Measurements from ENCODE around the gene C11orf16. TPM values are rescaled to one million over a fixed set of nuclear protein-coding genes. Genes with fewer than 3 reads are reported as not detected.
A peak's percentile ranks its signal among the peaks of the same experiment; 100 is the strongest.
"Not testable (repeated sequence)": the region's sequence is repeated elsewhere in the genome, so short reads cannot be mapped to it uniquely, and the experiment has no call there.

C11orf16 gene
- polyA plus RNA-seq, 3 donors = 0.90 to 1.7 (median 1.1) TPM

DNA sequence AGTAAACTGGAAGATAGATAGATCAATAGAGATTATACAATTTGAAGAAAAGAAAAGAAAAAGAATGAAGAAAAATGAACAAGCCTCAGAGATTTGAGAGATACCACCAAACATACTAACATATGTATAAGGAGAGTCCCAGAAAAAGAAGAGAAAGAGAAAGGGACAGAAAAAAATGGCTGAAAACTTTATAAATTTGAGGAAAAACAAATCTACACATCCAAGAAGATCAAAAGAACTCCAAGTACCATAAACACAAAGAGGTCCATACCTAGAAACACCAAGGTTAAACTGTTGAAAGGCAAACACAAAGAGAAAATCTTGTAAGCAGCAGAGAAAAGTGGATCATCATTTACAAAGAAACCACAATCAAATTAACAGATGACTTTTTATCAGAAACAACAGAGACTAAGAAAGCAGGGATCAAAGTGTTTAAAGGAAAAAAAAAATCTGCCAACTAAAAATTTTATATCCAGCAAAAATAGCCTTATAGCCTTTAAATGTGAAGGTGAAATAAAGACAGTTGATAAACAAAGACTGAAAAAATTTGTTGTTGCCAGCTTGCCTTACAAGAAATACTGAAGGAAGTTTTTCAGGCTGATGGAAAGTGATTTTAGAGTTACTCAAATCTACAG, 33.5 kb downstream of the C11orf16 start:
- DNase-seq = no peak

DNA sequence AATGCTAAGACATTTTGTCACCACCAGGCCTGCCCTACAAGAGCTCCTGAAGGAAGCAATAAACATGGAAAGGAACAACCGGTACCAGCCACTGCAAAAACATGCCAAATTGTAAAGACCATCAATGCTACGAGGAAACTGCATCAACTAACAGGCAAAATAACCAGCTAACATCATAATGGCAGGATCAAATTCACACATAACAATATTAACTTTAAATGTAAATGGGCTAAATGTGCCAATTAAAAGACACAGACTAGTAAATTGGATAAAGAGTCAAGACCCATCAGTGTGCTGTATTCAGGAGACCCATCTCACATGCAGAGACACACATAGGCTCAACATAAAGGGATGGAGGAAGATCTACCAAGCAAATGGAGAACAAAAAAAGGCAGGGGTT, 41.6 kb downstream of the C11orf16 start:
- not testable (repeated sequence) for DNase-seq

DNA sequence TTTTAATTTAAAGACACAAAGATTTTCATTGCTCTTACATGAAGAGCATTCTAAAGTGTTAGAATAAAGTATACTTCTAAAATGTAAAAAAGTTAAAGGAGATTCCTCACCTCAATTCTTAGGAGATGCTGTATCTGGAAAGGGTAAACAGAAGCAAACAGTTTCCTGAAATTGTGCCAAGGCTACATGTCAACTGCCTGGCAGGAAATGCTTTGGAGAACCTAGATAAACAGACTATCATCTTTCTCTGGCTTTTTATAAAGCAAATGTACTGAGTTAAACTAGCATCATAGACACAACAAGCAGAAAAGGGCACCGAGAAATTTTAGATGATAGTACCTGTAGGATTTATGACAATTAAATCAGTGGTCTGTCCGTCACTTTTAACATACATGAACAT, 46.4 kb downstream of the C11orf16 start:
- no peak for DNase-seq

DNA sequence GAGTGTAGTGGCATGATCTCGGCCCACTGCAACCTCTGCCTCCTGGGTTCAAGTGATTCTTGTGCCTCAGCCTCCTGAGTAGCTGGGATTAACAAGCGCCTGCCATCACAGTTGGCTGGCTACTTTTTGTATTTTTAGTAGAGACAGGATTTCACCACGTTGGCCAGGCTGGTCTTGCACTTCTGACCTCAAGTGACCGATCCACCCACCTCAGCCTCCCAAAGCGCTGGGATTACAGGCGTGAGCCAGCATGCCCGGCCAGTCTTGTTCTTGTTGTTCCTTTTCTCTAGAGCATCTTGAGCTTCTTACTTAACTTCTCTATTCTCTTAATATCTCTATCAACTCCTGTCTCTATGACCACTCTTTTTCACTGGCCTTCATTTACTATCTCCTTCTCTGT, 51.2 kb downstream of the C11orf16 start:
- DNase-seq = not testable (repeated sequence)

DNA sequence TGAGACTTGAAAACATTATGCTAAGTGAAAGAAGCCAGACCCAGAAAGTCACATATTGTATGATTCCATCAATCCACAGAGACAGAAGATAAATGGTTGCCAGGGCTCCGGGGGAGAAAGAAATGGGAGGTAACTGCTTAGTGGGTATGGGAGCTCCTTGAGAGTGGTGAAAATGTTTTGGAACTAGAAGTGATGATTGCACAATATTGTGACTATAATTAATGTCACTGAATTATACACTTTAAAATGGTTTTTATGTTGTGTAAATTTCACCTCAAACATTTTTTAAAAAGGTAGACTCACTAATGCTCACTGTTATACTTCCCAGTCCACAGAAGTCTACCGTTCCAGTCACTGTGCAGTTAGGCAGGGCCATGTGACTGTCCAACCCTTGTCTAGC, 54.0 kb downstream of the C11orf16 start:
- DNase-seq = no peak

DNA sequence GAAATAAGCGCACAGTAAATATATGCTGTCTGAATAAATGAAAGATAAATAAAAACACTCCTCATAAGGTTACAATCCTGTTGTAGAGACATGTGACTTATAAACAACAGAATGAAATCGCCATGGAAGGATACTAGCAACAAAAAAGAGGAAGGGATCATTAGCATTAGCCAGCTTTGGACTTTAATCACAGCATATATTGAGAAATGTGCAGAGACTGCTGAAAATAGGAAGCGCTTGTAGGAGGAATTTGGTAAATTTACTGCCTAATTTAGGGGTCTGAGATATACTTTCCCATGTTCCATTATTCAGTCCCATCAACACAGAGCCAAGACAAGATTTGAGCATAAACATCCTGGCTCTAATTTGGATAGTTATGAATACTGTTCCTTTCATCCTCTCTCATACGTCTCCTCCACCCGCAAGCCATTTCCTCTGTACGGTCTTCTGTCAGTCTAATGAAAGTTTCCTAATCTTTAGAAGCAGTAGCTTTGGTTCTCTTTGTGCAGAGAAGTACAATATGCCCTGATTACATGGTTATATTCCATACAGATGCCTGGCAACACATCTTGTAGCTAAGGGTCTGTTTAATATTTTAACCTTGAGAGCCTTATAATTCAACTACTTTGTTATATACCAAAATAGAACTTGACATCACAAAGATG, 58.9 kb downstream of the C11orf16 start:
- no peak for DNase-seq

DNA sequence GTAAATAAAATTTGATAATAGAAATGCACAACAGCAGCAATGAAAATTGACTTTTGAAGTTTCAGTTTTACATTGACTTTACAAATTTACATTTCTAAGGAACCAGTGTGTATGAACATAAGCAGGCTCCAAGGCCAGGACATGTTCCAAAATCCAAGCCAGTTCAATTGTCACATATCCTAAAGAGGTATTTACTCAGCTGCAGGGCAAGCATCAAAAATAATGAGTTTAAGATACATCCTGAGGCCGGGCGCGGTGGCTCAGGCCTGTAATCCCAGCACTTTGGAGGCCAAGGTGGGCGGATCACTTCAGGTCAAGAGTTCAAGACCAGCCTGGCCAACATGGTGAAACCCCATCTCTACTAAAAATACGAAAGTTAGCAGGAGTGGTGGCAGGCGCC, 60.8 kb downstream of the C11orf16 start:
- no peak for DNase-seq

DNA sequence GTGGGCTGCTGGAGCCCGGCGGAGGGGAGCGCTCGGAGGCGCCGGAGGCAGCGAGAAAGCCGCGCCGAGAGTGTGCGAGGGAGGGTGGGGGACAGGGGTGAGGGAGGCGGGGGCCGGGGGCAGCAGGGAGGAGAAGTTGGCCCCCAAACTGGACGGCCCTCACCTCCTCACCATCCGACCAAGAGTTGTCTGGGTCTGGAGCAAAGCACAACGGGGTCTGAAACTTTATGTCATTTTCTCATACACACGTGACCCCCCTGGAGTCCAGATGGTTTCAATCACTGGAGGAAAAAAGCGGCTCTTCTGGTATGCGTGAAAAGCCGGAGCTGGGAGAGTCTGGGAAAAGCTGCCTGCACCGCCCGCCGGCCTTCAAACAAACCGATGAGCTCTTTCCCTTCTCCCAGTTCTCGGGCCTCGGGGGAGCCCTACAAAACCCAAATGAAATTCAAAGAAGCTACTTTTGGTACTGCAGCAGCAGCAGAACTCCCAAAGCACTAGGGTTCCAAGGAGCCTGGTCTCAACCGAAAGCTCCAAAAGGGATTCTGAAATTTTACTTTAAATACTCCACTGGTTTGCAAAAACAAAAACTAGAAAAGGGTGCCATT, 61.5 kb downstream of the C11orf16 start:
- peak; percentile 97 for DNase-seq

DNA sequence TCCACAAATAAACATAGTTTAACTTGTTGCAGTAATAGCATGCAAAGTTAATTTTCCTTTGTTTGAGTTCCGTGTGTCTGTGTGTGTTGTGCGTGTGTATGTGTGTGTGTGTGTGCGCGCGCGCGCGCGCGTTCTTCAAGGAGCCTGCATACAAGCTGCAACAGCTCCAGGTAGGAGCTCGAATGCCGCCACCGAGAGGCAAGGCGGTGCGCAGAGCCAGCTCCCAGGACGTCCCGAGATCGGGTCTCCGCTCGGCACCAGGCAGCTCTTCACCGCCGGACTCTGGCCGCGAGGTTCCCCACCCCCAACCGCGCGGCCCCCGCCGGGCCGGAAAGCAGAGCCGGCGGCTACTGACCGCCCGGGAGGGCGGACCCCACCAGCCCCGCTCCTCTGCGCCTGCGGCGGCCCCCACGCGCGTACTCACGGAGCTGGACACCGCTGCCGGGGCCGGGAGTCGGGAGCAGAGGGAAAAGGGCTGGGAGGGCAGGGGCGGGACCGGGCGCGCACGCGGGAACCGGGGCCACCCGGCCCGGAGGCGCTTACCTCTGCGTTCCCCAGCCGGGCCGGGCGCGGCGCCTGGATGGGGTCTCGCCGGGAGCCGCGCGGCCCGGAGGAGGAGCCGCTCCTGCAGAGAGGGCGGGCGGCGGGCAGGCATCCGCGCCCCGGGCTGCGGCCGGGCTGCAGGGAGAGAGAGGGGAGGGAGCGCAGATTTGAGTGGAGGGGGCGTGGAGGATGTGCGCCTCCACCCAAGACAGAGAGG, 62.2 kb downstream of the C11orf16 start:
- DNase-seq = peak; percentile 75

Other genes starting within 250 kb of the C11orf16 start
- gene AKIP1, start 21.8 kb downstream of the C11orf16 start, polyA plus RNA-seq (ENCODE audit: insufficient read length in 3 of 3) = 10 to 100 TPM; 18.6 to 20.6 (median 18.8) TPM
- gene ASCL3, start 10.1 kb upstream of the C11orf16 start, polyA plus RNA-seq (ENCODE audit: insufficient read length in 3 of 3) = under 1 TPM in 2 of 3 donors, not detected in 1; 0.36 to 0.37 TPM
- gene TMEM9B, start 31.5 kb upstream of the C11orf16 start, polyA plus RNA-seq (ENCODE audit: insufficient read length in 3 of 3) = 10 to 100 TPM; 55.5 to 62.1 (median 55.5) TPM
- 1 to 10 TPM in 1 of 3 donors, under 1 TPM in 2; 0.60 to 1.1 (median 0.96) TPM for gene NRIP3, start 71.1 kb upstream of the C11orf16 start, polyA plus RNA-seq (ENCODE audit: insufficient read length in 3 of 3)
- gene SCUBE2, start 158.7 kb upstream of the C11orf16 start, polyA plus RNA-seq (ENCODE audit: insufficient read length in 3 of 3) = 1 to 10 TPM; 4.9 to 7.5 (median 7.1) TPM

Data from renal pelvis (tissue), 4 donors.